IMR-90 (cell line): Measurements from ENCODE around the gene PPP1R14C.

Source experiments
- BHLHE40 ChIP-seq: fragments of 150-350 bp; IDR thresholded peaks from 2 replicates; pipeline ENCODE4 v1.6.1; 2016; ENCODE audit warnings: mild to moderate bottlenecking, low read depth, low read length
- CEBPB ChIP-seq: IDR thresholded peaks from 2 replicates; pipeline ENCODE4 v1.6.1; 2012; ENCODE audit warnings: low read depth, low read length, improper control_type of control experiment
- CTCF ChIP-seq: conservative IDR thresholded peaks from 2 replicates; pipeline ENCODE4 v1.5.1; 2012; ENCODE audit warnings: mild to moderate bottlenecking, low read depth, low read length, improper control_type of control experiment
- MAFK ChIP-seq: IDR thresholded peaks from 2 replicates; pipeline ENCODE4 v1.6.1; 2012; ENCODE audit warnings: low read depth, low read length, improper control_type of control experiment
- MXI1 ChIP-seq: IDR thresholded peaks from 2 replicates; pipeline ENCODE4 v1.6.1; 2012; ENCODE audit warnings: low read depth, mild to moderate bottlenecking, low read length, moderate library complexity, borderline replicate concordance
- POLR2A ChIP-seq: IDR thresholded peaks from 2 replicates; pipeline ENCODE4 v1.6.1; 2012; ENCODE audit warnings: mild to moderate bottlenecking, low read depth, low read length
- RAD21 ChIP-seq: IDR thresholded peaks from 2 replicates; pipeline ENCODE4 v1.6.1; 2012; ENCODE audit warnings: low read length, improper control_type of control experiment
- RFX5 ChIP-seq: IDR thresholded peaks from 2 replicates; pipeline ENCODE4 v1.8.0; 2012; ENCODE audit warnings: low read depth, mild to moderate bottlenecking, low read length, moderate library complexity
- SMC3 ChIP-seq: fragments of 150-350 bp; IDR thresholded peaks from 2 replicates; pipeline ENCODE4 v1.6.1; 2016; ENCODE audit warnings: low read depth, mild to moderate bottlenecking, antibody characterized with exemption, low read length, moderate library complexity
- TF ChIP-seq, protein P1 (sequence below): fragments of 150-350 bp; IDR thresholded peaks from 2 replicates; pipeline ENCODE4 v1.6.1; 2017; ENCODE audit warnings: mild to moderate bottlenecking, antibody characterized with exemption, low read length, low read depth

DNA sequence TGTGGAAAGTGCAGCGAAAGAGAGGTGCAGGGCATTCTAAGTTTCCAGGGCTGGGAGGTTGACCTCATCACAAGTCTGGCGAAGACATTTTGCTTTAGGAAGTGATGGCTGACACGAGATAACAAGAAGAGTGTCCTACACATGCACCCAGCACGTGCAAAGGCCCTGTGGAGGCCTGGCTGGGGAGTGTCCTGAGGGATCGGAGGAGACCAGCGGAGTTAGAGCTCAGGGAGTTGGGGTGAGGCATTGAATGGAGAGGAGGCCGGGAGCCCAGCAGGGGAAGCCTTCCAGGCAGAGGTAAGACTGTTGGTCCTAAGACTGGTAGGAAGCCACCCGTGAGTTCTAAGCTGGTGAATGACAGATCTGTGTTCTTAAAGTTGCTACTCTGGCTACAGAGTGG lies 58.4 kb downstream of the PPP1R14C start:
- no peak for TF ChIP-seq MXI1
- TF ChIP-seq CTCF = no peak
- no peak for TF ChIP-seq POLR2A
- no peak for TF ChIP-seq BHLHE40
- no peak for TF ChIP-seq RFX5
- TF ChIP-seq RAD21 = no peak
- TF ChIP-seq, protein P1, sequence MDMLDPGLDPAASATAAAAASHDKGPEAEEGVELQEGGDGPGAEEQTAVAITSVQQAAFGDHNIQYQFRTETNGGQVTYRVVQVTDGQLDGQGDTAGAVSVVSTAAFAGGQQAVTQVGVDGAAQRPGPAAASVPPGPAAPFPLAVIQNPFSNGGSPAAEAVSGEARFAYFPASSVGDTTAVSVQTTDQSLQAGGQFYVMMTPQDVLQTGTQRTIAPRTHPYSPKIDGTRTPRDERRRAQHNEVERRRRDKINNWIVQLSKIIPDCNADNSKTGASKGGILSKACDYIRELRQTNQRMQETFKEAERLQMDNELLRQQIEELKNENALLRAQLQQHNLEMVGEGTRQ = no peak
- no peak for TF ChIP-seq CEBPB
- no peak for TF ChIP-seq MAFK
- no peak for TF ChIP-seq SMC3
